ENCODE data around the gene GRID2IP. TPM values are rescaled to one million over a fixed set of nuclear protein-coding genes. Genes with fewer than 3 reads are reported as not detected.

Gene GRID2IP
- total RNA-seq, 1 experiment from 2014 or later: 1.4 TPM

DNA sequence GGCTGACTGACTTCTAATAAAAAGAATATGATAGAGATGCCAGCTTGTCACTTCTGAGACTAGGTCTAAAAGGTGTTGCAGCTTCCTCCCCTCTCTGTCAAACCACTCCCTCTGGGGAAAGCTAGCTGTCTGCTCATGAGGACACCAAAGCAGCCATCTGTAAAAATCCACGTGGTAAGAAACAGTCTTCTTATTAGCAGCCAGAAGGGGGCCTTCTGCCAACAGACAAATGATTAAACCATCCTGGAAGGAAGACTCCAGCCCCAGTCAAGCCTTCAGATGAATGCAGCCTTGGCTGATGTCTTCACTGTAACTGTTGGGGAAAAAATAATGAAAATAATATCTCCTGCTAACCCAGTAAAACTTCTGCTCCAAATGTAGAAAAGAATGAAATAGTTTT lies 61.6 kb downstream of the GRID2IP start:
- Mint-ChIP-seq H3K9me3 (ENCODE audit: low read depth, unreplicated experiment) (no peaks in the 10 kb centered on the region), H3K27ac (ENCODE audit: unreplicated experiment) (no peak overlapping the region), H3K27me3 (ENCODE audit: unreplicated experiment) (peaks cover 20% of the 10 kb centered on the region), H3K4me1 (ENCODE audit: low read depth, unreplicated experiment) (peaks cover 10% of the 10 kb centered on the region), H3K4me3 (ENCODE audit: low read depth, unreplicated experiment) (no peak overlapping the region), H3K36me3 (ENCODE audit: insufficient read depth, unreplicated experiment) (peaks cover 23% of the 10 kb centered on the region)
- CTCF ChIA-PET: no interaction called here
- BruUV-seq (replicated peaks): no TSS peak
- TF ChIP-seq, protein P1, sequence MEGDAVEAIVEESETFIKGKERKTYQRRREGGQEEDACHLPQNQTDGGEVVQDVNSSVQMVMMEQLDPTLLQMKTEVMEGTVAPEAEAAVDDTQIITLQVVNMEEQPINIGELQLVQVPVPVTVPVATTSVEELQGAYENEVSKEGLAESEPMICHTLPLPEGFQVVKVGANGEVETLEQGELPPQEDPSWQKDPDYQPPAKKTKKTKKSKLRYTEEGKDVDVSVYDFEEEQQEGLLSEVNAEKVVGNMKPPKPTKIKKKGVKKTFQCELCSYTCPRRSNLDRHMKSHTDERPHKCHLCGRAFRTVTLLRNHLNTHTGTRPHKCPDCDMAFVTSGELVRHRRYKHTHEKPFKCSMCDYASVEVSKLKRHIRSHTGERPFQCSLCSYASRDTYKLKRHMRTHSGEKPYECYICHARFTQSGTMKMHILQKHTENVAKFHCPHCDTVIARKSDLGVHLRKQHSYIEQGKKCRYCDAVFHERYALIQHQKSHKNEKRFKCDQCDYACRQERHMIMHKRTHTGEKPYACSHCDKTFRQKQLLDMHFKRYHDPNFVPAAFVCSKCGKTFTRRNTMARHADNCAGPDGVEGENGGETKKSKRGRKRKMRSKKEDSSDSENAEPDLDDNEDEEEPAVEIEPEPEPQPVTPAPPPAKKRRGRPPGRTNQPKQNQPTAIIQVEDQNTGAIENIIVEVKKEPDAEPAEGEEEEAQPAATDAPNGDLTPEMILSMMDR (IDR thresholded peaks at IDR 0.05; ENCODE audit: unreplicated experiment): no peak
- no peak for DNase-seq
- intact Hi-C loops (cut with micrococcal nuclease; ENCODE audit: unreplicated experiment): no loop called here

DNA sequence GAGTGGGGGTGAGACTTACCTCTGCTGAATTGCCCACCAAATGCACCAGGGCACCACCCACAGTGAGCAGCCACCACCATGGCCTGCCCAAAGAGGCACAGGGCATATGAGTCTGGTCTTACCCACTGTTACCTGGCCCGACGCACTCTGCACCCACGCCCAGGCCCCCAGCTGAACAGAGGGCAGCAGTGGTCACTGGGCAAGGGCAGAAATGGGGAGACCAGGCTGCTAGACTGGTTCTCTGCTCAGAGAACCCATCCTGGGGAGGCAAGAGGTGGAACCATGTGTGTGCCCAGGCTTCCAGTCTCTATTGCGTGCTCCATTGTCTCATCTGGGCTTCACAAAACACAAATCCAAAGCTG lies 64.1 kb downstream of the GRID2IP start:
- Mint-ChIP-seq H3K27me3 (ENCODE audit: unreplicated experiment) (peaks cover 16% of the 10 kb centered on the region), H3K27ac (ENCODE audit: unreplicated experiment) (no peak overlapping the region), H3K9me3 (ENCODE audit: low read depth, unreplicated experiment) (no peaks in the 10 kb centered on the region), H3K36me3 (ENCODE audit: insufficient read depth, unreplicated experiment) (peaks cover 48% of the 10 kb centered on the region), H3K4me1 (ENCODE audit: low read depth, unreplicated experiment) (peaks cover 15% of the 10 kb centered on the region), H3K4me3 (ENCODE audit: low read depth, unreplicated experiment) (no peak overlapping the region)
- TF ChIP-seq, protein P1 (IDR thresholded peaks at IDR 0.05; ENCODE audit: unreplicated experiment): no peak
- CTCF ChIA-PET: no interaction called here
- no TSS peak for BruUV-seq (replicated peaks)
- intact Hi-C loops (cut with micrococcal nuclease; ENCODE audit: unreplicated experiment): no loop called here
- no peak for DNase-seq

DNA sequence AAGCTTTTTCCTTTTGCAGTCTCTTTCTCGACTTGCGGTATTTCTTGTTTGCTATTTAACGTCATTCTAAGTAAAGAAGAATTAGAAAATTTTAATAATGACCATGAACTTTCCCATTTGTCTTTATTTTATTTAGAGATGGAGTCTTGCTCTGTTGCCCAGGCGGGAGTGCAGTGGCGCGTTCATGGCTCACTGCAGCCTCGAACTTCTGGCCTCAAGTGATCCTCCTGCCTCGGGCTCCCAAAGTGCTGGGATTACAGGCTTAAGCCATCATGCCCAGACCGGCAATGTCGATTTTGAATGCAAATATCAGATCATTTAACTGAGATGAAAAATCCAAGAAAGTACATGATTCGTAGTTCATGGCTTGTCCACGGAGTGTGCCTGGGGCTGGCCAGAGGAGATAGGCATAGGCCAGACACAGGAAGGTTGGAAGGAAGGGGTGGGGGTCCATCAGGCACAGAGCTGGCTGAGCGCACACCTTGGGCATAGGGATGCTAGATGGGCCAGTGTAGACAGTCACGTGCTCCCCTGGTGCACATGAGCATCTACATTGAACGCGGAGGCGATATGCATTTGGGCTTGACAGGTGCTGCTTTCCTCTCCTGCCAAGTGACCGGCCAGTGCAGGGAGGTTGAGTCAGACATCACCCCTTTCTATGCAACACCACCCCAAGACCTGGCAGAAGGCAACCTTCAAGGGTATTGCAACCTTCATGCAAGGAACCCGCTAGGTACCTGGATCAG lies 64.7 kb downstream of the GRID2IP start:
- TF ChIP-seq, protein P1 (IDR thresholded peaks at IDR 0.05; ENCODE audit: unreplicated experiment): no peak
- BruUV-seq (replicated peaks): no TSS peak
- CTCF ChIA-PET: interaction anchor here (0.7 to 1.5 kb wide), 2 partner anchors 39 to 788 kb away, joined by 5 to 6 read pairs; partner anchors contain the start of gene DAGLB
- no peak for DNase-seq
- H3K4me3 Mint-ChIP-seq (ENCODE audit: low read depth, unreplicated experiment): no peak overlapping the region
- peaks cover 11% of the 10 kb centered on the region for H3K27me3 Mint-ChIP-seq (ENCODE audit: unreplicated experiment)
- peaks cover 53% of the 10 kb centered on the region for H3K36me3 Mint-ChIP-seq (ENCODE audit: insufficient read depth, unreplicated experiment)
- no peak overlapping the region for H3K27ac Mint-ChIP-seq (ENCODE audit: unreplicated experiment)
- no peaks in the 10 kb centered on the region for H3K9me3 Mint-ChIP-seq (ENCODE audit: low read depth, unreplicated experiment)
- intact Hi-C loops (cut with micrococcal nuclease; ENCODE audit: unreplicated experiment): no loop called here
- H3K4me1 Mint-ChIP-seq (ENCODE audit: low read depth, unreplicated experiment): peaks cover 16% of the 10 kb centered on the region

DNA sequence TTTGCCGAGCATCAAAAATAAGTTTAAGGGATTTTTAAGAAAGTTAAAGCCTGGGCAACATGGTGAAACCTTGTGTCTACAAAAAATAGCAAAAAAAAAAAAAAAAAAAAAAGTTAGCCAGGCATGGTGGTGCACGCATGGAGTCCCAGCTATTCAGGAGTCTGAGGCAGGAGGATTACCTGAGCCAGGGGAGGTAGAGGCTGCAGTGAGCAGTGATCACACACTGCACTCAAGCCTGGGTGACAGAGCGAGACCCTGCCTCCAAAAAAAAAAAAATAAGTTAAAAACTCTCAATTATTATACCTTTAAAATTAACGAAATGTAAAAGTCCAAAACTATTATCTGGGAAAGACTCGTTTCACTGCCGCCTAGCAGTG lies 68.5 kb downstream of the GRID2IP start:
- intact Hi-C loops (cut with micrococcal nuclease; ENCODE audit: unreplicated experiment): no loop called here
- H3K4me3 Mint-ChIP-seq (ENCODE audit: low read depth, unreplicated experiment): peak overlapping the region; percentile 98
- H3K27me3 Mint-ChIP-seq (ENCODE audit: unreplicated experiment): no peaks in the 10 kb centered on the region
- no peaks in the 10 kb centered on the region for H3K9me3 Mint-ChIP-seq (ENCODE audit: low read depth, unreplicated experiment)
- no peak for DNase-seq
- TF ChIP-seq, protein P1 (IDR thresholded peaks at IDR 0.05; ENCODE audit: unreplicated experiment): no peak
- CTCF ChIA-PET: no interaction called here
- peaks cover 50% of the 10 kb centered on the region for H3K4me1 Mint-ChIP-seq (ENCODE audit: low read depth, unreplicated experiment)
- H3K27ac Mint-ChIP-seq (ENCODE audit: unreplicated experiment): peak overlapping the region; percentile 75
- peaks cover 86% of the 10 kb centered on the region for H3K36me3 Mint-ChIP-seq (ENCODE audit: insufficient read depth, unreplicated experiment)
- BruUV-seq (replicated peaks): no TSS peak
